Stimulated activated CD4-positive, alpha-beta T cell treated with anti-CD3 and anti-CD28 coated beads, Interleukin-4, amount 100 ng/mL, for 1 hour (primary cell): ENCODE measurements around the gene FLVCR1.
"Not testable (repeated sequence)": the region's sequence is repeated elsewhere in the genome, so short reads cannot be mapped to it uniquely, and the experiment has no call there.

Experiments
- DNase-seq: peaks from one replicate; pipeline ENCODE4 v3.0.0-alpha.2; 2020

The FLVCR1 gene

GRCh38 chr1:212860713-212861581, 2.9 kb downstream of the FLVCR1 start:
- DNase-seq, result no peak

GRCh38 chr1:212862111-212862690, 4.1 kb downstream of the FLVCR1 start:
- DNase-seq, result no peak

GRCh38 chr1:212863345-212863744, 5.3 kb downstream of the FLVCR1 start:
- DNase-seq, result not testable (repeated sequence)

GRCh38 chr1:212864201-212864600, 6.1 kb downstream of the FLVCR1 start:
- DNase-seq, result no peak

GRCh38 chr1:212867192-212867591, 9.1 kb downstream of the FLVCR1 start:
- no peak for DNase-seq

GRCh38 chr1:212871976-212872375, 13.9 kb downstream of the FLVCR1 start:
- DNase-seq, result no peak

- DNase-seq, result no peak
Measured at GRCh38 chr1:212873518-212873917, 15.4 kb downstream of the FLVCR1 start.

- DNase-seq, result no peak
Measured at GRCh38 chr1:212878418-212878817, 20.3 kb downstream of the FLVCR1 start.

GRCh38 chr1:212879947-212880690, 22.0 kb downstream of the FLVCR1 start:
- DNase-seq, result no peak

- no peak for DNase-seq
Measured at GRCh38 chr1:212884592-212884991, 26.5 kb downstream of the FLVCR1 start.

- no peak for DNase-seq
Measured at GRCh38 chr1:212892108-212892507, 34.0 kb downstream of the FLVCR1 start.

GRCh38 chr1:212899845-212900244, 41.8 kb downstream of the FLVCR1 start:
- no peak for DNase-seq

- DNase-seq, result no peak
Measured at GRCh38 chr1:212901290-212901689, 43.2 kb downstream of the FLVCR1 start.

GRCh38 chr1:212902054-212902453, 44.0 kb downstream of the FLVCR1 start:
- DNase-seq, result no peak

GRCh38 chr1:212903664-212904063, 45.6 kb downstream of the FLVCR1 start:
- no peak for DNase-seq

GRCh38 chr1:212908071-212908470, 50.0 kb downstream of the FLVCR1 start:
- DNase-seq, result not testable (repeated sequence)

- no peak for DNase-seq
Measured at GRCh38 chr1:212908971-212909370, 50.9 kb downstream of the FLVCR1 start.

GRCh38 chr1:212909652-212910063, 51.6 kb downstream of the FLVCR1 start:
- DNase-seq, result no peak

GRCh38 chr1:212910213-212910612, 52.1 kb downstream of the FLVCR1 start:
- DNase-seq, result not testable (repeated sequence)

GRCh38 chr1:212913638-212914037, 55.6 kb downstream of the FLVCR1 start:
- DNase-seq, result not testable (repeated sequence)

GRCh38 chr1:212914110-212914509, 56.0 kb downstream of the FLVCR1 start:
- not testable (repeated sequence) for DNase-seq

GRCh38 chr1:212914789-212915188, 56.7 kb downstream of the FLVCR1 start:
- DNase-seq, result no peak

- no peak for DNase-seq
Measured at GRCh38 chr1:212915245-212916091, 57.4 kb downstream of the FLVCR1 start.
